HCT116 (cell line): Measurements from ENCODE around the gene STX1A. TPM values are rescaled to one million over a fixed set of nuclear protein-coding genes. Genes with fewer than 3 reads are reported as not detected.

ENCODE experiments used
- ATAC-seq: fragments of 200-7000 bp; cut with Tn5 transposase; 2 replicates; pipeline ENCODE4 v1.9.1; 2020; ENCODE audit warnings: mild to moderate bottlenecking, moderate library complexity
- BruUV-seq: library from RNA; stranded (reverse); fragments of 400-500 nt; replicated peaks from 2 replicates; lab custom pipeline; 2021; lab: Mats Ljungman, UMichigan
- CTCF ChIA-PET: fragments of 300-600 bp; sonication (Branson Sonifier 250); formaldehyde crosslinking; loops from one replicate; lab custom pipeline; 2021; ENCODE audit warnings: antibody characterized with exemption; lab: Charles Lee
- POLR2A ChIA-PET: fragments of 300-600, 350-600 bp; sonication (Branson Sonifier 250); formaldehyde crosslinking; loops from one replicate; lab custom pipeline; 2021; ENCODE audit warnings: antibody characterized with exemption; lab: Charles Lee
- RAD21 ChIA-PET, 2 experiments: fragments of 300-600 bp; sonication (Branson Sonifier 250); formaldehyde crosslinking; loops; one replicate each; lab custom pipeline; 2023; ENCODE audit warnings: low total read pairs in 2 of 2; ENCODE audit not compliant: uncharacterized antibody in 2 of 2, unreplicated experiment in 2 of 2, low non-redundant PET in 1 of 2; lab: Charles Lee
- DNase-seq: peaks from one replicate; pipeline ENCODE4 v3.0.0-alpha.2; 2010; ENCODE audit warnings: low read depth, low spot score
- H2AFZ ChIP-seq: fragments of 200-600 bp; shearing (Covaris generic), sonication (generic); 2 replicates; pipeline ENCODE4 v1.6.1; 2017; ENCODE audit warnings: low read depth, mixed run types, mixed read lengths, antibody characterized with exemption, low read length; ENCODE audit not compliant: poor library complexity, severe bottlenecking
- H3K27ac ChIP-seq: 2 replicates; pipeline ENCODE4 v1.5.1; 2012; ENCODE audit warnings: low read depth, low read length
- H3K27me3 ChIP-seq: fragments of 200-600 bp; sonication (generic); 2 replicates; pipeline ENCODE4 v1.6.1; 2016; ENCODE audit warnings: mixed run types, low read length, mixed read lengths; ENCODE audit not compliant: insufficient read depth
- H3K36me3 ChIP-seq, 2 experiments: fragments of 200-500 bp in 1 of 2; fragments of 200-600 bp in 1 of 2; sonication (Bioruptor generic) in 1 of 2; sonication (generic) in 1 of 2; 2 replicates each; pipeline versions ENCODE4 v1.5.1 to v1.6.1; 2014 to 2016; ENCODE audit warnings: low read length in 2 of 2, inconsistent platforms in 1 of 2, mixed read lengths in 1 of 2, mixed run types in 1 of 2; ENCODE audit not compliant: insufficient read depth in 2 of 2, control insufficient read depth in 1 of 2
- H3K4me1 ChIP-seq, 2 experiments: fragments of 200-600 bp in 1 of 2; sonication (generic) in 1 of 2; 2 replicates each; pipeline versions ENCODE4 v1.5.1 to v1.6.1; 2012 to 2017; ENCODE audit warnings: low read length in 2 of 2, inconsistent platforms in 1 of 2, mild to moderate bottlenecking in 1 of 2, mixed read lengths in 1 of 2, mixed run types in 1 of 2, moderate library complexity in 1 of 2; ENCODE audit not compliant: insufficient read depth in 2 of 2, control insufficient read depth in 1 of 2
- H3K4me2 ChIP-seq: fragments of 200-600 bp; sonication (generic); 2 replicates; pipeline ENCODE4 v1.6.1; 2017; ENCODE audit warnings: mixed run types, low read length, mixed read lengths
- H3K4me3 ChIP-seq, 2 experiments: fragments of 200-600 bp in 1 of 2; sonication (generic) in 1 of 2; replicated peaks in 1 of 2; 2 replicates each; pipeline ENCODE4 v1.5.1; 2011 to 2016; ENCODE audit warnings: low read length in 2 of 2, control low read depth in 1 of 2, low read depth in 1 of 2, mild to moderate bottlenecking in 1 of 2, mixed read lengths in 1 of 2, mixed run types in 1 of 2
- H3K79me2 ChIP-seq: fragments of 200-600 bp; sonication (generic); 2 replicates; pipeline ENCODE4 v1.6.1; 2017; ENCODE audit warnings: mild to moderate bottlenecking, mixed run types, low read length, moderate library complexity, mixed read lengths; ENCODE audit not compliant: insufficient read depth
- H3K9ac ChIP-seq: fragments of 200-600 bp; sonication (generic); 2 replicates; pipeline ENCODE4 v1.6.1; 2016; ENCODE audit warnings: low read length, mixed read lengths
- H3K9me2 ChIP-seq: fragments of 200-600 bp; sonication (generic), shearing (Covaris generic); 2 replicates; pipeline ENCODE4 v1.6.1; 2017; ENCODE audit warnings: mixed run types, mild to moderate bottlenecking, moderate library complexity; ENCODE audit not compliant: insufficient read depth
- H3K9me3 ChIP-seq, 2 experiments: fragments of 200-500 bp in 1 of 2; fragments of 200-600 bp in 1 of 2; sonication (Bioruptor generic) in 1 of 2; sonication (generic) in 1 of 2; 2 replicates each; pipeline ENCODE4 v1.6.1; 2014 to 2017; ENCODE audit warnings: low read length in 2 of 2, mixed read lengths in 2 of 2, inconsistent platforms in 1 of 2, low read depth in 1 of 2, mild to moderate bottlenecking in 1 of 2, mixed run types in 1 of 2, moderate library complexity in 1 of 2; ENCODE audit not compliant: control insufficient read depth in 1 of 2, insufficient read depth in 1 of 2
- H4K20me1 ChIP-seq: fragments of 200-600 bp; sonication (generic), shearing (Covaris generic); 2 replicates; pipeline ENCODE4 v1.6.1; 2017; ENCODE audit warnings: mixed run types, mild to moderate bottlenecking, moderate library complexity; ENCODE audit not compliant: insufficient read depth
- ATF3 ChIP-seq: IDR thresholded peaks from 2 replicates; pipeline ENCODE4 v1.6.1; 2012
- CBX3 ChIP-seq: IDR thresholded peaks from 2 replicates; pipeline ENCODE4 v1.6.1; 2012; ENCODE audit warnings: low read depth
- CEBPB ChIP-seq: IDR thresholded peaks from 2 replicates; pipeline ENCODE4 v1.6.1; 2012; ENCODE audit warnings: low read depth
- CTCF ChIP-seq, 3 experiments: fragments of 200-600 bp in 1 of 3; sonication (generic) in 1 of 3; IDR thresholded peaks in 2 of 3; conservative IDR thresholded peaks in 1 of 3; 2 replicates each; pipeline ENCODE4 v1.5.1; 2012 to 2017; ENCODE audit warnings: low read depth in 2 of 3, low read length in 2 of 3, antibody characterized with exemption in 1 of 3, borderline replicate concordance in 1 of 3, control low read depth in 1 of 3, mild to moderate bottlenecking in 1 of 3, mixed read lengths in 1 of 3, mixed run types in 1 of 3, moderate library complexity in 1 of 3; ENCODE audit not compliant: insufficient read depth in 1 of 3
- EGR1 ChIP-seq: IDR thresholded peaks from 2 replicates; pipeline ENCODE4 v1.6.1; 2012; ENCODE audit warnings: low read depth
- EZH2 ChIP-seq: fragments of 200-600 bp; sonication (generic); IDR thresholded peaks from 2 replicates; pipeline ENCODE4 v1.6.1; 2017; ENCODE audit warnings: antibody characterized with exemption, mixed run types
- JUND ChIP-seq: IDR thresholded peaks from 2 replicates; pipeline ENCODE4 v1.6.1; 2012
- POLR2A ChIP-seq: IDR thresholded peaks from 2 replicates; pipeline ENCODE4 v1.7.0; 2011; ENCODE audit warnings: borderline replicate concordance; ENCODE audit not compliant: insufficient read depth, insufficient read length; ENCODE audit errors: extremely low read depth
- POLR2AphosphoS5 ChIP-seq: IDR thresholded peaks from 2 replicates; pipeline ENCODE4 v1.6.1; 2011; ENCODE audit warnings: mild to moderate bottlenecking, low read depth, low read length, moderate library complexity
- SP1 ChIP-seq: IDR thresholded peaks from 2 replicates; pipeline ENCODE4 v1.6.1; 2012; ENCODE audit warnings: low read depth
- SRF ChIP-seq: IDR thresholded peaks from 2 replicates; pipeline ENCODE4 v1.6.1; 2012; ENCODE audit warnings: low read depth
- TCF7L2 ChIP-seq: IDR thresholded peaks from 2 replicates; pipeline ENCODE4 v1.7.0; 2011; ENCODE audit warnings: borderline replicate concordance, inconsistent platforms; ENCODE audit not compliant: insufficient read depth, insufficient read length; ENCODE audit errors: extremely low read depth
- YY1 ChIP-seq: IDR thresholded peaks from 2 replicates; pipeline ENCODE4 v1.6.1; 2011; ENCODE audit warnings: low read length, low read depth, moderate library complexity, mild to moderate bottlenecking; ENCODE audit not compliant: insufficient replicate concordance; ENCODE audit errors: extremely low read depth
- ZBTB33 ChIP-seq: IDR thresholded peaks from 2 replicates; pipeline ENCODE4 v1.6.1; 2011; ENCODE audit warnings: mild to moderate bottlenecking, low read length, moderate library complexity; ENCODE audit not compliant: insufficient replicate concordance; ENCODE audit errors: extremely low read depth
- ZFX ChIP-seq: fragments of 450-650 bp; IDR thresholded peaks from 2 replicates; pipeline ENCODE4 v1.6.1; 2017
- ZNF274 ChIP-seq: fragments of 200-500 bp; sonication (Bioruptor generic); IDR thresholded peaks from 2 replicates; pipeline ENCODE4 v1.6.1; 2014; ENCODE audit warnings: mild to moderate bottlenecking, low read depth, low read length, inconsistent platforms
- intact Hi-C: fragments of 100-400 bp; cut with micrococcal nuclease; formaldehyde crosslinking; loops from 2 replicates; pipeline ENCODE4 v1.10.0; 2022
- total RNA-seq: library from RNA; stranded (reverse); gene quantifications from one replicate; pipeline ENCODE4 v1.2.1, GENCODE V29; 2021; ENCODE audit not compliant: unreplicated experiment

Gene STX1A
- total RNA-seq, 1 experiment from 2014 or later = 39.4 TPM

GRCh38 chr7:73761854-73762658 is 42.6 kb upstream of the STX1A start:
- ChIA-PET RAD21 (no interaction called here), POLR2A (no interaction called here), CTCF (no interaction called here)
- DNase-seq = no peak
- no peaks in the 10 kb centered on the region for H4K20me1 ChIP-seq
- H3K9me2 ChIP-seq = no peaks in the 10 kb centered on the region
- no peak overlapping the region for H2AFZ ChIP-seq
- no peaks in the 10 kb centered on the region for H3K79me2 ChIP-seq
- no peaks in the 10 kb centered on the region for H3K9me3 ChIP-seq
- no peak overlapping the region for H3K27ac ChIP-seq
- H3K4me1 ChIP-seq = peaks cover 6 to 14% of the 10 kb centered on the region in 2 experiments; a peak in 3 of 4 replicates
- H3K4me3 ChIP-seq = no peak overlapping the region
- H3K4me2 ChIP-seq = no peak overlapping the region
- H3K27me3 ChIP-seq = no peaks in the 10 kb centered on the region
- H3K36me3 ChIP-seq = no peaks in the 10 kb centered on the region
- TF ChIP-seq POLR2AphosphoS5 (no peak), POLR2A (no peak), CTCF (IDR thresholded peaks at IDR 0.05 in 2 of 3, conservative IDR thresholded peaks at IDR 0.05 in 1 of 3; ENCODE audit: borderline replicate concordance in 1 of 3, insufficient read depth in 1 of 3, low read depth in 2 of 3, low read length in 2 of 3) (no peak), ZFX (no peak), ZBTB33 (no peak), YY1 (no peak), ATF3 (no peak), SRF (no peak), ZNF274 (no peak), EZH2 (no peak), CBX3 (no peak), CEBPB (no peak), TCF7L2 (no peak), JUND (no peak), EGR1 (no peak), SP1 (no peak)
- H3K9ac ChIP-seq = no peak overlapping the region
- BruUV-seq = no TSS peak
- intact Hi-C loops = no loop called here
- ATAC-seq = peak; percentile 33; the same call in 1 of the 2 replicates
